Peyer's patch (tissue), 4 donors: ENCODE measurements around the gene MIPOL1.

Experiments
- CTCF ChIP-seq, 6 experiments: fragments of 450-650 bp in 4 of 6; fragments of 200-600 bp in 2 of 6; sonication (generic) in 1 of 6; IDR thresholded peaks; one replicate each; pipeline ENCODE4 v1.5.1; 2017 to 2019; ENCODE audit warnings: antibody characterized with exemption in 6 of 6, mild to moderate bottlenecking in 3 of 6, moderate library complexity in 1 of 6
- POLR2A ChIP-seq, 2 donors: fragments of 450-650 bp; IDR thresholded peaks; one replicate each; pipeline ENCODE4 v1.5.1; 2017; ENCODE audit warnings: antibody characterized with exemption in 2 of 2, mild to moderate bottlenecking in 2 of 2, moderate library complexity in 2 of 2

GRCh38 chr14:37447883-37448391 lies 250.2 kb downstream of the MIPOL1 start:
- TF ChIP-seq POLR2A (IDR thresholded peaks at IDR 0.05) (no peak), CTCF (IDR thresholded peaks at IDR 0.05) (no peak)
